Body of pancreas (tissue), 4 donors: ENCODE data around the gene TMEM45A.

Source experiments
- CTCF ChIP-seq, 7 experiments: fragments of 450-650 bp in 4 of 7; fragments of 200-600 bp in 3 of 7; sonication (generic) in 3 of 7; IDR thresholded peaks; one replicate each; pipeline ENCODE4 v1.5.1; 2016 to 2019; ENCODE audit warnings: antibody characterized with exemption in 7 of 7
- POLR2A ChIP-seq, 3 donors: fragments of 450-650 bp; IDR thresholded peaks; one replicate each; pipeline ENCODE4 v1.6.1; 2016; ENCODE audit warnings: antibody characterized with exemption in 3 of 3, mild to moderate bottlenecking in 2 of 3

DNA sequence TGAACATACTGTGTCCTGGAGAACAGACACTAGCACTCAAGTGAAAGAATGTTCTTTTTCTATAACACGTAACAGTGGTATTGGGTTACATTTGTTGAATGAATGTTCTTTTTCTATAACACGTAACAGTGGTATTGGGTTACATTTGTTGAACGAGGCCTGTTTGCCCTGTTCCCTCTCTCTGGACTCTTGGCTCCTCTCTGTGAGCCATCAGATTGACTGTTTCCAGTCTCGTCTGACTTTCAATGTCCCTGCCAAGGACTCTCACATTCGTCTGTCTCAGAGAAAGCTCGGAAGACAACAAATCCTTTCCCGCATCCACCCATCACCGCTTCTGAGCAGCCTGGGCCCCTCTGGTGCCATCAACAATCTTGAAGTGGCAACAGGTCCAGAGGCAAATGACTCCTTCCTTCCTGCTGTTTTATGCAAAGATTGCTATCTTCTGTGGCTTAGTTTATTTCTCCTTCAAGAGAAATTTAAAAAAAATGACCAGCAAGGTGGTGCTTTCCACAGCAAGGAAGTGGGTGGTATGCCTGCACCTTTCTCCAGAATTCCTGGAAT, 8.0 kb downstream of the TMEM45A start:
- TF ChIP-seq POLR2A (IDR thresholded peaks at IDR 0.05) (no peak), CTCF (IDR thresholded peaks at IDR 0.05) (no peak)
